HG02571 (cell line): ENCODE results near the gene RSPRY1.
"Not testable (repeated sequence)": the region's sequence is repeated elsewhere in the genome, so short reads cannot be mapped to it uniquely, and the experiment has no call there.

Experiments
- ATAC-seq: cut with Tn5 transposase; IDR thresholded peaks from one replicate; pipeline ENCODE4 v1.9.1; 2021; ENCODE audit warnings: mild to moderate bottlenecking, moderate library complexity; ENCODE audit not compliant: unreplicated experiment

The RSPRY1 gene

DNA sequence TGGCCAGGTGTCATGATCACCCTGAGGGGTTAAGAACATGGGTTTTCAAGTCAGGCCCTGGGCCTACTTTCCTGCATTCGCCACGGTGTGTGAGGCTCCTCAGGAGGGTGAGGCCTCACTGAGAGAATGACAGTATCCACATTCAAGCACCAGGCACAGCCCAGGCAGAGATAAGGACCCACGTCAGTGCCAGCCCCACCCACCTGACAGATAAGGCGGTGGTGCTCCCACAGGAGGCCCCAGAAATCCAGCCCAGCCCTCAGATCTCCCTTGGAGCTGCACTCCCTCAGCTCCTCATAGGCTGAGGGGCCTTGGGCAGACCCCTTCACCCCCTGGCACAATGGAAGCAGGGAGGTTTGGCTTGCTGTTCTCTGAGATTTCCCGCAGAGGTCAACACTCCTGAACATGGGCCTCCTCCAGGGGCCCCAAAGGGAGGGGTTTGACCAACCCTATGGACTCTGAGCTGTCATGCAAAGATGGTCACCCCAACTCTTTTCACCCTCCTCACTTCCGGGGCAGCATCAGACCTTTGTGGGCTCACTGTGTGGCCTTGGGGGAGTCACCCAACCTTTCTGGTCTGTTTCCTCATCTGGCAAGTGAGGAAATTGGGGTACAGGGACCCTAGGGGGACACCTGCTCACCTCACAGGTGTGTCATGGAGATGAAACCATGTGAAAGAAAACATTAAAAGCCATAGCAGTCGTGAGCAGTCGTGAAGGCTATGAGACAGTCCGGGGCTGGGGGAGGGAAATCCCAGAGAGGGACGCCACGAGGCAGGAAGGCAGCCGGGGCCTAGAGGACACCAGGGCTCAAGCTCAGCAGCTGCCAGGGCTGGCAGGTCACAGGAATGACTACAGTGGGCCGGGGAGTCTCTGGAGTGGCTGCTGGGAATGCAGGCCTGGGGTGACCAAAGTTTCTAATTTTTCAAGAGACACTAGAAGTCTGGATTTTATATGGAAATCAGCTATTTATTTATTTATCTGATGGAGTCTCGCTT, 83.0 kb downstream of the RSPRY1 start:
- ATAC-seq, result no peak

DNA sequence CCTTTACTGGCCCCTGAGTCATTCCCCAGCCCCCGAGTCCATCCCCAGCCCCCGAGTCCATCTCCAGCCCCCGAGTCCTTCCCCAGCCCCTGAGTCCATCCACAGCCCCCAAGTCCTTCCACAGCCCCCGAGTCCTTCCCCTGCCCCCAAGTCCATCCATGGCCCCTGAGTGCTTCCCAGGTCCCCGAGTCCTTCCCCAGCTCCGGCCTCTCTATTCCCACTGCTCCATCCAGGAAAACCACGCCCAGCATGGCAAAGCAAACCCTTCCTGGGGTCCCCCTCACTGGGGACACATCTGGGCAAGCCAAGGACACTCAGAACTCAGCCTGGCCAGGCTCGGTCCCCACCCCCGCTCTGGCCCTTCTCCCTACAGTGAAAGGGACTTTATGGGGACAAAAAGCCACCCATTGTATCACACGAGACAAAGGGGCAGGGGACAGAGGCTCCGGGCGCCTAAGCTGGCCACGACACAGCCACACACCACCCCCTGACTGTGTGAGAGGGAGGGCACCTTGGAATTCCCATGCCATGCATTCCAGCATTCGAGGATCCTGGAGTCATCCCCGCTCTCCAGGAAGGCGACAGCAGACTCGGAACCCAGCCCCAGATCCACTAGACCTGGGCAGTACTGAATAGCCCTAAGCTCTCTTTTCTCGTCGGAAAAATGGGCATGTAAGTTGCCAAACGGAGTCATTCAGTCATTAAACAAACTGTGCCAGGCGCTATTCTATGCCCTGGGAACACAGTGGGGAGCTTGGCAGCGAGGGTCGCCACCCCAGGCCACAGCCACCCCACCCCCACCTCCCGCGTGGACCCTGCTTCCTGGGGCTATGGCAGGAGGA, 84.3 kb downstream of the RSPRY1 start:
- no peak for ATAC-seq

DNA sequence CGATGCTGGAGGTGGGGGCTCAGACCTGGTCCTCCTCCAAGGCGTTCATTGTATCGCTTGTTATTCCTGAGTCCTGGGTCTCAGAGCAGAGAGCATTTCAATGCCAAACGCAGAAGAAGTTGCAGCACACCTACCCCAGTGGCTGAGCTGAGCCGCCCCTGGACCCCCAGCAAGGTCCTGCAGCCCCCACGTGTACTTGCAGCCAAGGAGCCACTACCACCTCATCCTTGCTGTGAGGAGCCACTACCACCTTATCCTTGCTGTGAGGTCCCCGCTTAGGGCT, 84.9 kb downstream of the RSPRY1 start:
- ATAC-seq, result no peak

DNA sequence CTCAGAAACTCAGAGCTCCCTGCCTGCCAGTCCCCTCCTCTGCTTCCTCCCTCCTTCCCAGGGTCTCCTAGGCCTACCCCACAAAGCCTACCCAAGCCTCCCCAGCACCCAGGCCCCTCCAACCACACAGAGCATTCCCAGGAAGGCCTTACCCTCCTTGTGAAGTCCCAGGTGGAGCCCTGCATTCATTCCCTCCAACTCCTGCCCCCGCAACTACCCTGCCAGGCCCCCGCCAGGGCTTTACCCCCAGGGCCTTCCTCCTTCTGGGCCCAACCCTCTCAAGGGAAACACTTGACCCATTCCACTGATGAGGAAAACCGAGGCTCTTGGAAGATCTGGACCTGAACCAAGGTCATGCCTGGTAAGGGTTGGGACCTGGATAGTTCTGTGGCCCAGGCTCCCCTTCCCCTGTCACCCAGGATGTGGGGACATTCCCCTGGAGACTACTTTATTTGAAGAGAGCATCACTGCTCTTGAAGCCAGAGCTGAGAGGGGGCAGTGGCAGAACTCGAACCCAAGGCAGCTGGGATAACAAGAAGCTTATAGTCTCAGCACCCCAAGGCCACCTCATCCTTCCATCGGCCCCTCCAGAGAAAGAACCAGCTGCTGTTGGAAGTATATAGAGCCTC, 85.9 kb downstream of the RSPRY1 start:
- ATAC-seq, result no peak

DNA sequence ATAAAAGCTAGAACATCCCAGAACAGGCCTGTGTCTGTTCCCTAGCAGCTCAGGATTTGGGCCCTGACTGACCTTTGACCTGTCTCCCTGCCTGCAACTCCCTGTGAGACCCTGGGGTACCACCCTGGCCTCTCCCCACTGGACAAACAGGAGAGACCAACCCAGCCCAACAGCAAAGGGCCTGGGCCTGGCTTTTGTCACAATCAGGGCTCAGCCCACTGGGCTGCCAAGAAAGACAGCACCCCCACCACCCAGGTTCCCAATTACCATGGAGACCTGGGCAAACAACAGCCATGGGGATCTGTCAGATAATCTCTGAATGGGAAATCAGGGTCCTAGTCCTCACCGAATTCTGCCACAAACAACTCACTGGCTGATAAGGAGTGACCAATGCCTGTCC, 87.2 kb downstream of the RSPRY1 start:
- no peak for ATAC-seq

DNA sequence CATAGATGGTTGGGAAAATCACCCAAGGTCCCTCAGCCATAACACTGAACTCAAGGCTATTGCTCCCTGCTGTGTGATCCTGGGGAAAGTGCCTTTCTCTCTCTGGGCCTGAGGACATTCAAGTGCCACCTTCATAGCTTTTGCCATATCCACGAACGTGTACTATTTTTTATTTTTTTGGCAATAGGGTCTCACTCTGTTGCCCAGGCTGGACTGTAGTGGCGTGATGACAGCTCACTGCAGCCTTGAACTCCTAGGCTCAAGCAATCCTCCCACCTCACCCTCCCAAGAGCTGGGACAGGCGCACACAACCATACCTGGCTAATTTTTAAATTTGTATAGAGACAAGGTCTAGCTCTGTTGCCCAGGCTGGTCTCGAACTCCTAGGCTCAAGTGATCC, 87.7 kb downstream of the RSPRY1 start:
- ATAC-seq, result no peak

DNA sequence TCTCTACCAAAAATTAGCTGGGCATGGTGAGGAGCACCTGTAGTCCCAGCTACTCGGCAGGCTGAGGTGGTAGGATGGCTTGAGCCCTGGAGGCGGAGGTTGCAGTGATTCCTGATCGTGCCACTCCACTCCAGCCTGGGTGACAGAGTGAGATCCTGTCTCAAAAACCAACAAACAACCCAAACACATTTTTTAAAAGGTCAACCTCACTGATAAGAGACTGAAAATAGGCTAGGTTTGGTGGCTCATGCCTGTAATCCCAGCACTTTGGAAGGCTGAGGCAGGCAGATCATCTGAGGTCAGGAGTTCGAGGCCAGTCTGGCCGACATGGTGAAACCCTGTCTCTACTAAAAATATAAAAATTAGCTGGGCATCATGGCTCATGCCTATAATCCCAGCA, 89.8 kb downstream of the RSPRY1 start:
- ATAC-seq, result not testable (repeated sequence)

DNA sequence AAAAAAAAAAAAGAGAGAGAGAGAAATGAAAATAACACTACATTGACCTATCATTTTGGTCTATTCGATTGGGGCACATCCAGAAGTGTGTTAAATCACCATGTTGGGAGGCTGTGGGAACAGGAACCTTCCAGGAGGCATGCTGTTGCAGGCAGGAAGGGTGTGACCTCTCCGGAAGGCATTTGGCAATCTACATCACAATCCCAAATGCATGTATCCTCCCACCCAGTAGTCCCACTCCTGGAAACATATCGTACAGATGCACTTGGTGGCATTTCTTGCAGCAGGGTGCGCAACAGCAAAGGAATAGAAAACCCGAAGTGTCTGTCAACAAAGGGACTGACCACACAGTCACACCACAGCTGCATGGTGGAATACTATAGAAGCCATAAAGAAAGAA, 90.5 kb downstream of the RSPRY1 start:
- no peak for ATAC-seq

DNA sequence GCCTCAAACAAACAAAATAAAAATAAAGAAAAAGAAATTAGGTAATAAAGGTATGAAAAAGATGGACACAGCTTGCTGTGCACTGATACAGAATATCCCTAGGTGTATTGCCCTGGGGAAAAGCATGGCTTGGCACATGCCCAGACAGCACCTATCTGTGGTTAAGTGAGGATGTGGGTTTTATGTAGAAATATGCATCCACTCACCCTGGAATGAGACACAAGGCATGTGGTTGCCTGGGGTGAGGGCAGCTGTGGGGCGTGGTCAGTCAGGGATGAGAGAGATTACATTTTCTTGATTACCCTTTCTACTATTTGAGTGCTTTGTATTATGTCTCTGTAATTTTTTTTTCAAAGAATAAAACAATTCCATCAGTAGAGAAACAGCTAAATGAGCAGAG, 91.5 kb downstream of the RSPRY1 start:
- ATAC-seq, result no peak

DNA sequence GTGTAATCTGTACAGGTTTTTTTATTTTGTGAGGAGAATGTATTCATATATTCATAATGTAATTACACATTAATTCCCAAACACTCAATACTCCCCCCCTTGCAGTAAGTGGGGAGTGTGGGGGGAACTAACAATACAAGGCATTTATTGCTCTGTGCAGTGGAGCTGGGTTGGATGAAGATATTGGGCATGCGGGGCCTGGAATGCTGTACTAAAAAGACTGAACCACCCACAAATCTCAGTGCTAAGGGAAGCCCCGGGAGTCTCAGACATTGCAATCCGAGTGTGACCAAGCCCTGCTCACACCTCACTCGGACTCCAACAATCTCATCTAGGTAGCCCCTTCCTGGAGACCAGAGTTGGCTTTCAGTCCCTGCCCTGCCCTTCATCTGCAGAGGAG, 92.4 kb downstream of the RSPRY1 start:
- ATAC-seq, result no peak

DNA sequence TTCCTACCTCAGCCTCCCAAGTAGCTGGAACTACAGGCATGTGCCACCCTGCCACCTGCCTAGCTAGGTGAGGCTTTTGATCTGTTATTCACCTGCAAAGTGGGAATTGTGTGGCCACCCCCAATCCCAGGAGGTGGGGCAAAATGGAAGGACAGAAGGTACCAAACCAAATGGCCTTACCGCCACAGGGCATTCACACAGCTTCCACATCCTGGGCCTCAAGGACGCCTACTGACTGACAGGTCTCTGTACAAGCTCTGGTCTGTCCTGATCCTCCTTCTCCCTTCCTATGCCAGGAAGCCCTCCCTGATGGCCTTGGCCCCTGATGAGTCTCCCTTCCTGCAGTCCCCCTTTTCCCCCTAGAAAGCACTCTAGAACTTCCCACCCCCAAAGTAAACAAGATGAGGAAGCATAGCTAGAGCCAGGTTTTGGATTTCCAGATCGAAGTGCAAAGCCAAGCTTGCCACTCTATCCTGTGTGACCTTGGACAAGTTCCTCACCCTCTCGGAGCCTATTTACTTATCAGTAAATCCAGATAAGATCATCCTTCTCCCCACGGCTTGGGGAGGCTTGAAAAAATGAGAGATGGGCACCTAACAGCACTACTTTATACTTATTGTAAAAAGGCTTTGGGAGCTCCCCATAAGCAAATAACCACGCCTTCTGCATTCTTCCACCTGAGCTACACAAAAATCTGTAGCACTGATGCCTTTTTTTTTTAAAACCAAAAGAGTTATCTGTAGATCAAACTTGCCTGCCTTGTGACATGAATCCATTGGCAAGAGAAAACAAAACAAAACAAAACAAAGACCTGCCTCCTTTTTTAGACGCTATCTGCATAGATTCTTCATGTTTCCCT, 93.9 kb downstream of the RSPRY1 start:
- no peak for ATAC-seq

DNA sequence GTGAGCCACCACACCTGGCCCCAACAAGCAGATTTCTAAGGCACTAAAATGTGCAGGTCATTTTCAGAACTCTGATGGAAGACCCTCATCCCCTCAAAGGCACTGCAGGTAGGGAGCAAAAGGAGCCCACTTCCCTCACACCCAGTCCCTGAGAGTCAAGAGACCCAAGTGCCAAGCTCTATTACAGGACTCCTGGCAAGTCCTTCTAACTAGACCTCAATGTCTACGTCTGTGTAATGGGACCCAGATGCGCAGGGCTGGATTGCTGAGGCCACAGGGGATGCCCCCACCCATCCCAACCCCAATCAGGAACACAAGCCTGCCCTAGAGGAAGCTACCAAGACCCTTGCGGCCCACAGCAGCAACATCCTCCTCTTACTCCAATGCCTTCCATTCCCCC, 95.7 kb downstream of the RSPRY1 start:
- ATAC-seq, result no peak

DNA sequence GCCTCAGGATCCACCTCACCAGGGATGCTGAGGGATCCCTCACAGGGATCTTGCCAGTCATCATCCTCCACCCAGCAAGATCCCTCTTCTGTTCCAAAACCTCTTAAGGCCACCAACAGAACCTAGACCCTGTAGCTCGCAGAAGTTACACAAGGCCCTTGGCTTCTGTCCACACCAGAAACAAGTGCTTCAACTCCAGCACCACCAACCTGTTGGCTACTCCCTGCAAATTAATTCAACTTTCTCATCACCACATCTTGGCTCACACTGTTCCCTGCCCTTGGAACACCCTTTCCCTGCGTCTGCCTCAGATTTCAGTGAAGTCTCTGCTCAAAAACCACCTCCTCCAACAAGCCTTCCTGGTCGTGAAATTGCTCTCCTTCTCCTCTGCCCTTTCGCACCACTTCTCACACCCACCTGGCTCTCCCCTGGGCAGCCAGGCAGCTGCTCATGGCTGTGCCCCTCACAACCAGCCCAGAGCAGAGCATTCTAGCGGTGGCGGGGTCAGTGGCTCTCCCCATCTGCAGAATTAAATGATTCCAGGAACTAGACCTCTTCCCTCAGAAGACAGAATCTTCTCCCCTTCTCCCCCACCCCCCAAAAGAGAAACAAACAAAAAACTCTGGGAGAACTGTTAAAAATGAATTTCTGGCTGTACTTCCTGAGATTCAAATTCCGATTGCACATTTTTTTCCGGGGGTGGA, 96.5 kb downstream of the RSPRY1 start:
- no peak for ATAC-seq

DNA sequence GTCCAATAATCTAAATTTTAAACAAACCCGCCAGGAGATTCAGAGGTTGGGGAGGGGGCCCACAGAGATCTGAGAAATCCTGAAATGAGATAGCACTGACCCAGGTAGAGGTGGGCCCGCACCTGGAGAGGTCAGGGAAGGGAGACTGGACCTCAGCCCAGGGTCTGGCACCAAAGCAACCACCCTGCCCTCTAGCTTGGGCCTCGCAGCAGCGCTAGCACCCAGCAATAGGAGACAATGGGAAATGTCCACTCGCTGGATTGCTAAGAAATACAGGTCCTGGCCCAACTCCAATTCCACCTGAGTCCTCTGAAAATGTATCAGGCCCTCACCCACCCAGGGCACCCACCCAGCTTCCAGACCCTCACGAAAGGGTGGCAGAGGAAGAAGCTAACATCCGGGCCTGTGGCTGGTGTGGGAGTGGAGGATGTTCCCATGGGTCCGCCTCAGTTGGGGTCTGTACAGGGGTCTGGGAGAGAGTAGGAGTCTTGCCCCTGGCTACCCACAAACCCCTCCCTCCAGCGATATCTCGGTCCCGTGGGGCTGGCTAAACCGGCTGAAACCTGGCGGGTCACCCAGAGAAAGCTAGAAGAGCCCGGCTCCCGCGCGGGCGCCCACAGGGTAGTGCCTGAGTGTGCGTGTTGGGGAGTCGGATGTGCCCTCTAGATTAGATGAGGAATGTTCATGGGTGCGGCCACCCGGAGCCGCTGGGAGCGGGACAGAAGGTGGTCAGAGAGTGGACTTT, 97.3 kb downstream of the RSPRY1 start:
- no peak for ATAC-seq

DNA sequence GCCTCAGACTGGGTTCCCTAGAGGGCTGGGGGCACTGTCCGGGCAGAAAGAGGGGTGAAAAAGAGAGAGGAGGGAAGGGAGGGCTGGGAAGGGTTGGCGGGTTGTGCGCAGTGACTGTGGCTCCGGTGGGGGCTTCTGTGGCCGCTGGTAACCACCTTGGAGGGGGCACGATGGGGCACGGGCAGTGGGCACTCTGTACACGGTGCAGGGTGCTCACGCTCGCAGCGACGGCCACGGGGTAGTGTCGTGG, 97.8 kb downstream of the RSPRY1 start:
- no peak for ATAC-seq

DNA sequence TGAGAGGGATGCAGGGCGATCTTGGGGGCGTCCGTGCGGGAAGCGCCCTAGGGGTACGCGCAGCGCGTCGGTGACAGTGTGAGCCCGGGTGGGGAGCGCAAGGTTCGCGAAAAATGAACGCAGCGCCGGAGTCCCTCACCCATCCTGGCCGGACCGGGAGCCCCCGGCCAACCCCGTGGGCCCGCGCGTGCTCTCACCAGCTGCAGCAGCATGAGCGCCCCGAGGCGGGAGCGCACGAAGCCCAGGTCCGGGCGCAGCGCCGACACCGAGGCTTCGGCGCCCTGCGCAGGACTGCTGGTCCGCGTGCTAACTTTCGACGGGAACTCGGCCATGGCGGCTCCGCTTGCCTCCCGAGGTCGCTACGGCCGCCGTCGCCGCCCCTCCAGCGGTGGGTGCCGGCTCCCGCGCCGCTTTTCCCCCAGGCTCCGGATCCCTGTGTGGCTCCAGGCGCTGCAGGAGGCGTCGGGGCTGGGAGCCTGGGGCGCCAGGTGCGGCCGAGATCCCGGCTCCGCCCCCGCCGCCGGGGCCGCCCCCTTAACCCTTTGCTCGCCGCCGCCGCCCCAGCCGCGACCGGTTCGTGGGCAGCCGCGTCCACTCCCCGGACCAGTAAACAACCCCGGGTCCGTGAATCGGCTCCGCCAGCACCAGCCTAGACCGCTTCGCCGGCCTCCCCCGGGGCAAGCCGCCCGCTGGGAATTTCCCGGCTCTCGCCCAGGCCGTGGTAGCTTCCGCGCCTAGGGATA, 98.3 kb downstream of the RSPRY1 start, which contains the start of gene PLLP:
PLLP (minus strand) TSS at position 464 of the 743 bp plus-strand sequence; CDS start at position 332, 132 bp downstream.
- peak; percentile 35 for ATAC-seq

DNA sequence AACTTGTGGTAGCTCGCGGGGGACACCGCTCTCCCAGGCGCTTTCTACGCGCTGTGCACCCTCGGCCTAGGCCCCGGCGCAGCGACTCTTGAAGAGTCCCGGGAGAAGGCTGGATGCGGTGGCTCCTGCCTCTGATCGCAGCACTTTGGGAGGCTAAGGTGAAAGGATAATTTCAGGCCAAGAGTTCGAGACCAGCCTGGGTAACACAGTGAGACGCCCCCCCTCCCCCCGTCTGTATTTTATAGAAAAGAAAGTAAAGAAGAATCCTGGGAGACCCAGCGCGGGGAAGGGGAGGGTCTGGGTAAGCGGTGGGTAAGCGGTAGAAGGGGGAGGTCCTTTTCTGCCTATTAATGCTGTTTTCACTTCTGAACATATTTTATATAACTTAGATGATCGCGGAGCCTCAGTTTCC, 98.8 kb downstream of the RSPRY1 start:
- no peak for ATAC-seq

DNA sequence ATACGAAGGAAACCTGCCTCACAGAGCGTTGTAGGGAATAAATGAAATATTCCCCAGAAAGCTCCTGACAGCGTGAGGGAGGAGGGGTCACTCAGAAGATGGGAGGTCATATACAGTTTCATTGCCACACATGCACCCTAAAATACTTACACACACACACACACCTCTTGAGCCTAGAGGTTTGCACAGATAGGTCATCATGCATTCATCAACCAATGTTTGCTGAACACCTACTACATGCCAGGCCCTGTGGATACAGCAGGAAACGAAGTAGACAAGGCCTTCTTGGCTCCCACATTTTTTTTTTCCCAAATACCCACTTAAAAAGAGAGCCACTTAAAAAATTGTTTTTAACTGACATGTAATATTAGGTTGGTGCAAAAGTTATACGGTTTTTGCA, 99.2 kb downstream of the RSPRY1 start:
- no peak for ATAC-seq
